GM19463 (cell line): ENCODE data around the gene DLL3.

Source experiments
- ATAC-seq: cut with Tn5 transposase; IDR thresholded peaks from one replicate; pipeline ENCODE4 v1.9.1; 2021; ENCODE audit warnings: mild to moderate bottlenecking, moderate library complexity; ENCODE audit not compliant: unreplicated experiment

Gene DLL3

DNA sequence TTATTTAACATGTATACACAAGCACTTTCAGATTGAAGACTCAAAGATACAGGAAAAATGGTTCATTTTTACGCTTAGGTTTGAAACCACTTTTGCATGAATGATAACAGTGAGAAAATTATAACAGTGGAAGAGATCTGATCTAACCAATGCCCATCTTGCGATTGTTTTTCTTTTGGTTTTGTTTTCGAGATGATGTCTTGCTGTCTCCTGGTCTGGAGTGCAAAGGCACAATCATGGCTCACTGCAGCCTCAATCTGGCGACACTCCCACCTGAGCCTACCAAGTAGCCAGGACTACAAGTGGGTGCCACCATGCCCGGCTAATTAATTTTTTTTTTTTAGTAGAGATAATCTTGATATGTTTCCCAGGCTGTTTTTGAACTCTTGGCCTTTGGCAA, 51.5 kb downstream of the DLL3 start:
- no peak for ATAC-seq

DNA sequence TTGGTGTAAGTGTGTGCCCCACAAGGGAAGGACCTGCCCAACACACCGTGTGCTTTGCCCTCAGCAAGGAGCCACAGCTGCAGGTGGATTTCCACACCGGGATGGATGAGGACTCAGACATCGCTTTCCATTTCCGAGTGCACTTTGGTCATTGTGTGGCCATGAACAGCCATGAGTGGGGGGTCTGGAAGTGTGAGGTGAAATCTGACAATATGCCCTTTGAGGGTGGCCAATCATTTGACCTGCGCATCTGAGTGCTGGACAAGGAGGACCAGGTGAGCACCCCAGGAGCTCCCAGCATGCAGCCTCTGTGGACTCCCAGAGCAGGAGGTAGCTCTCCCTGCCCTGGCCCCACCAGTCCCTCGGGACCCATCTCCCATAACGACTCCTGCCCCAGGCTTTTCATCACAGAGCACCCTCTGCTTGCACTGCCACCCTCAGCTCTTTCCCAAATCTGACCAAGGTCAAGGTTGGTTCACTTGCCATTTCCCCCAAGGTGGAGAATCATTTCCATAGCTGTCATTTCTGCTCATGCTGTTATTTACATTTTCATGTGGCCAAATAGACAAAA, 54.4 kb downstream of the DLL3 start:
- no peak for ATAC-seq

DNA sequence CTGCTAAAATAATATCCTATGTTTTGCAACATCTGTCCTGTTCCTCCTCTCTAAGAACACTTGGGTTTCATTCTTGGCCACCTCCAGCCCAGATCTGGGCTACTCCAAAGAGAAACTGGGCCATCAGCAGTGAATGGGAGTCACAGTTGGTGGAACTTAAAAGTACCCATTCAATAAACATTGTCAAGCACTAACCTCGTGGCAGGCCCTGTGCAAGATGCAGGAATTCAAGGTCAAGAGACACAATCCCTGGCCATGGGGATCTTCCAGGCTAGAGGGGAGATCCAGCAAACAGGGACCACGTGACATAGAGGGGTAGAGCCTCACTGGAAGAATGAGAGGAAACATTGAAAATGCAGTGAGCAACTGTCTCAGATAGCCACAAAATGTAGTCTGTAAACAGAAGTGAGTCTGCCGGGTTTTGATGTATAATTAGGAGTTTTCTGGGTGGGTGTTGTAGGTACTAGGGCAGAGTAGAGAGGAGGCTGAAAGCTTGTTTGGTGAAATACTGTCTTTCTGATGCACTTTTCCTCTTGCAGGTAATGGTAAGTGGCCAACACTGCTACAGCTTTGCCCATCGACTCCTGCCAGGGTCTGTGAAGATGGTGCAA, 56.1 kb downstream of the DLL3 start:
- no peak for ATAC-seq

DNA sequence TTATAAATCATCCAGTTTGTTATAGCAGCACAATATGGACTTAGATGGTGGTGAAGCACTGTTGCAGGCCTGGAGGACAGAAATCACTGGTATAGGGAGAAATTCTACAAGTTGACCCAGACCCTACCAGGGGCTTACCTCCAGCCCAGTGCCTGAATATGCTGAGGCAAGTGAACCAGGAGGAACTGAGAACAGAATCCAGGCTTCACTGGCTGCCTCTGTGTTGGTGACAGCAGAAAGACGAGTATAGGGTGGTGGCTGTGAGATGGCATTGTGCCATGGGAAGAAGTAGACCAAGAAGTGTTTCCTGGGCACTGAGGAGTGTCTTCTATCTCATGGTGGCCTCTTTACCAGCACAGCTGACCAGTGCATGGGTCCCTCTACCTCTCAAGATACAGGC, 57.1 kb downstream of the DLL3 start:
- ATAC-seq = no peak
